Measurements from ENCODE around the gene DOCK3. TPM values are rescaled to one million over a fixed set of nuclear protein-coding genes. Genes with fewer than 3 reads are reported as not detected.
"Not testable (repeated sequence)": the region's sequence is repeated elsewhere in the genome, so short reads cannot be mapped to it uniquely, and the experiment has no call there.

The DOCK3 gene
- total and polyA plus RNA-seq, 2 donors, result 0.66 to 1.7 TPM

DNA sequence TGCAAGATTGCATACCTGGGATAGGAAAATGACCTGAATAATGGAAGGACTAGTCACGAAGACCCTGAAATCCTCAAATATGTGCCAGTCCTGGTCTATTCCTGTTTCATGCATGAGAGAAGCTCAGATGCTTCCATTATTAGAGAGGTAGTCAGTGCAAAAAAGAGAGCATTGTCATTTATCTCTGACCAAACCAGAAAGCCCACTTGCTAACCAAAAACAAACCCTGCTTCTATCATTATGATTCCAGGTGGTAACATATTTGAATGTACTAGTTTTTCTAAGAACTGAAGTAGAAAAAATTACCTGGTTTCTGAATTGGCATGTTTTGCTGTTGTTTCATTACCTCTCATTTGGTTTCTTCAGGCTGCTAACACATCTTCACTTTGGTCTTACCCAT, 549.6 kb downstream of the DOCK3 start:
- H3K4me1 ChIP-seq (ENCODE audit: insufficient read depth), result no peaks in the 10 kb centered on the region
- H3K4me3 ChIP-seq (ENCODE audit: low read depth, low read length), result no peak overlapping the region
- DNase-seq (ENCODE audit: extremely low spot score), result no peak
- H3K36me3 ChIP-seq (ENCODE audit: insufficient read depth), result no peaks in the 10 kb centered on the region
- no peak overlapping the region for H3K27ac ChIP-seq (ENCODE audit: low read depth)
- WGBS, result 85% methylated on average over 1 of the region's 1 CpG

DNA sequence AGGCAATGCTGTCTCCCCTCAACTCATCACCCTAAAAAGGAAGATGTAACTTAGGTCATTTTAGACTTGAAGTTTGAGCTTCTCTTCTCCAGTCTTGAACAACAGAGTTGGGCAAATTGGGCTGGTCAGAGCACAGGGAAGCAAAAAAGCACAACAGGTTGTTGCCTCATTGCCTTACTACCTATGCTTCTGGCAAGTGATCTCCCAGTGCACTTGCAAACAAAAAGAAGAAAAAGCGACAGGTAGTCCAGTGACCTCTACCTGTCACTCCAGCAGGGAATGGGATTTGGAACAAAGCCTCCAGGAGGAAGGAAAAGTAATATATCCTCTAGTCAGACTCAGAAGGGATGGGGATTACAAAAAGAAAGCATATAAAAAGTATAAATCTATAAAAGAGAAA, 550.1 kb downstream of the DOCK3 start:
- H3K4me1 ChIP-seq (ENCODE audit: insufficient read depth), result no peaks in the 10 kb centered on the region
- H3K36me3 ChIP-seq (ENCODE audit: insufficient read depth), result no peaks in the 10 kb centered on the region
- H3K4me3 ChIP-seq (ENCODE audit: low read depth, low read length), result no peak overlapping the region
- 80% methylated on average over 1 of the region's 1 CpG for WGBS
- H3K27ac ChIP-seq (ENCODE audit: low read depth), result no peak overlapping the region
- no peak for DNase-seq (ENCODE audit: extremely low spot score)

DNA sequence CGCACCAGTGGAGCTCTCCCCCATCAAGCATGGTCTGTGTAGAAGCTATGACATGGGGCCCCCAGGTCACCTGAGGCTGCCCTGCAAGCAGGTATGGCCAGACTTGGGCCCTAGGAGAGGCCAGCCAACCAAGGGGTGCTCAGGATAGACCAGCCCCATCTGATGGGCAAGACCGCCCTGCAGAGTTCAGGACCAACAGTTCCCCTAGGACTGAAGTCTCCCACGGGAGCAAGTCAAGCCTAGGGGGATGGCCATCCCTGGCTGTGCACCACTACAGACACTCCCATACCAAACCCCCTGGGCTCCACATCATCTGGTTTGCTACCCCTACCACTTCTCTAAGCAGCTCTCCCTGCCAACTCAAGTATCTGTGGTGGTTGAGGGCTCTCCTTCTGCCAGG, 568.2 kb downstream of the DOCK3 start:
- H3K27ac ChIP-seq (ENCODE audit: low read depth), result no peak overlapping the region
- no peak overlapping the region for H3K4me3 ChIP-seq (ENCODE audit: low read depth, low read length)
- no peaks in the 10 kb centered on the region for H3K4me1 ChIP-seq (ENCODE audit: insufficient read depth)
- 60% methylated on average over 3 of the region's 3 CpGs for WGBS
- no peak for DNase-seq (ENCODE audit: extremely low spot score)
- H3K36me3 ChIP-seq (ENCODE audit: insufficient read depth), result no peaks in the 10 kb centered on the region

DNA sequence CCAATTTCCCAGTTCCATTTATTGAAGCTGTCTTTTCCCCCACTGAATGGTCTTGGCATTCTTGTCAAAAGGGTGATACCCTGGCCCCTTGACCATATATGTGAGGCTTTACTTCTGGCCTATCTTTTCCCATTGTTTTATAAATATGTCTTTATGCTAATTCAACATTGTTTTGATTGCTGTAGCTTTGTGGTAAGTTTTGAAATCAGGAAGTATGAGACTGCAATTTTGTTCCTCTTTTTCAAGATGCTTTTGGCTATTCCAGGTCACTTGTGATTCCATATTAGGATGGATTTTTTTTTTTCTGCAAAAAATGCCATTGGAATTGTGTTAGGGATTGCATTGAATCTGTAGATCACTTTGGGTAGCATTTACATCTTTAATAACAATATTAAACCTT, 569.2 kb downstream of the DOCK3 start:
- no peak overlapping the region for H3K27ac ChIP-seq (ENCODE audit: low read depth)
- no peak for DNase-seq (ENCODE audit: extremely low spot score)
- no peaks in the 10 kb centered on the region for H3K4me1 ChIP-seq (ENCODE audit: insufficient read depth)
- H3K36me3 ChIP-seq (ENCODE audit: insufficient read depth), result no peaks in the 10 kb centered on the region
- no peak overlapping the region for H3K4me3 ChIP-seq (ENCODE audit: low read depth, low read length)

DNA sequence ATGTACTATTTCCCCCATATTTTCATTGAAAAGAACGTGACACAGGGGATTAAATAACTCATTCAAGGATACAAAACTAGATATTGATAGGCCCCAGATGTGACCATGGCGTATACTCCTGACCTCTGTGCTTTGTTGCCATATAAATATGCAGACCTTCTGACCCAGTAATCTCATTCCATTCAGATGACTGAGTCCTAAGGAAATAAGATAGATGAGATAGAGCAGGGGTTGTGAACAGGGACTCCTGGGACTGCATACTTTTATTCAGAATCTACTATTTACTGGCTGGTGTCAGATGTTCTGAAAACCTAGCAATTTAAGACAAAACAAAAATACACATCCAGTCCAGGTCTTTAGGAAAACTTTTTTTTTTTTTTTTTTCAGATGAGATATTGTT, 571.1 kb downstream of the DOCK3 start:
- H3K36me3 ChIP-seq (ENCODE audit: insufficient read depth), result no peaks in the 10 kb centered on the region
- H3K4me3 ChIP-seq (ENCODE audit: low read depth, low read length), result no peak overlapping the region
- WGBS, result 59% methylated on average over 2 of the region's 2 CpGs
- no peaks in the 10 kb centered on the region for H3K4me1 ChIP-seq (ENCODE audit: insufficient read depth)
- H3K27ac ChIP-seq (ENCODE audit: low read depth), result no peak overlapping the region
- DNase-seq (ENCODE audit: extremely low spot score), result no peak

DNA sequence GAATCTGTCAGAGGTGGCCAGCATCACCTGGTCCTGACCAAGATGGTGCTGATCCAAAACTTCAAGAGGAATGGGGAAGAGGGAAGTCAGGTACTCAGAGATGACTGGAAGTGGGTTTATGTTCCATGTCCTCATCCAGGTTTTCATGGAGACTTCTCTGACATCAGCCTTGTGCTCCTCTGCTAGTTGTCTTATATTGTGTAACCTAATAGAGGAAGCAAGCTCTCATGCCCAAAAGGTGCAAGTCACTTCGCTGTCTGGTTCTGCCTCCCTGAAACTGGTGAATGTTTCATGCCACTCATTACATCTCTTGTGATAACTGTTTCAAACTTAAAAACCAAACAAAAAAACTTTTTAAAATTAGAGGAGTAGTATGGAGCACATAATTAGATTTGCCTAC, 583.1 kb downstream of the DOCK3 start:
- Histone ChIP-seq H3K27ac (ENCODE audit: low read depth) (no peak overlapping the region), H3K4me3 (ENCODE audit: low read depth, low read length) (no peak overlapping the region), H3K4me1 (ENCODE audit: insufficient read depth) (no peaks in the 10 kb centered on the region), H3K36me3 (ENCODE audit: insufficient read depth) (no peaks in the 10 kb centered on the region)
- no peak for DNase-seq (ENCODE audit: extremely low spot score)
- WGBS, result 86% methylated on average over 1 of the region's 1 CpG

DNA sequence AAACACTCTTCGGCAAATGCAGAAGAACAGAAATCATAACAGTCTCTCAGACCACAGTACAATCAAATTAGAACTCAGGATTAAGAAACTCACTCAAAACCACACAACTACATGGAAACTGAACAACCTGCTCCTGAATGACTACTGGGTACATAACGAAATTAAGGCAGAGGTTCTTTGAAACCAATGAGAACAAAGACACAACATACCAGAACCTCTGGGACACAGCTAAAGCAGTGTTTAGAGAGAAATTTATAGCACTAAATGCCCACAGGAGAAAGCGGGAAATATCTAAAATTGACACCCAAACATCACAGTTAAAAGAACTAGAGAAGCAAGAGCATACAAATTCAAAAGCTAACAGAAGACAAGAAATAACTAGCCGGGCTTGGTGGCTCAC, 589.4 kb downstream of the DOCK3 start:
- not testable (repeated sequence) for H3K4me1 ChIP-seq (ENCODE audit: insufficient read depth); DNase-seq (ENCODE audit: extremely low spot score); H3K4me3 ChIP-seq (ENCODE audit: low read depth, low read length); H3K36me3 ChIP-seq (ENCODE audit: insufficient read depth); H3K27ac ChIP-seq (ENCODE audit: low read depth)
- WGBS, result 89% methylated on average over 4 of the region's 4 CpGs

DNA sequence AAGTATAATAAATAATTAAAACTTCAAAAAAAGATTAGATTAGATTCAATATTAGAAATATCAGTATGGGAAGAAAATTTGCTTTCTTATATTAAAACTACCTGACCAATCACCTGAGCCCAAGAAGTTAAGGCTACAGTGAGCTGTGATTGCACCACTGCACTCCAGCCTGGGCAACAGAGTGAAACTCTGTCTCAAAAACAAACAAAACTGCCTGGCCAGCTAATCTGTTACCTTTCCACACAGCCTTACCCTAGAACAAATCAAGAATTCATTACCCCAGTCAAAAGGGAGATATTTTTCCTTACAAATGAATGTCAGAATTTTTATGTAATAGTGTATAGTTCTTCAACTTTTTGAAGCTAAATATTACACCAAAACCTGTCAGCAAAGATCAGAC, 593.4 kb downstream of the DOCK3 start:
- H3K36me3 ChIP-seq (ENCODE audit: insufficient read depth), result no peaks in the 10 kb centered on the region
- no peak overlapping the region for H3K4me3 ChIP-seq (ENCODE audit: low read depth, low read length)
- H3K27ac ChIP-seq (ENCODE audit: low read depth), result no peak overlapping the region
- H3K4me1 ChIP-seq (ENCODE audit: insufficient read depth), result no peaks in the 10 kb centered on the region
- DNase-seq (ENCODE audit: extremely low spot score), result no peak

DNA sequence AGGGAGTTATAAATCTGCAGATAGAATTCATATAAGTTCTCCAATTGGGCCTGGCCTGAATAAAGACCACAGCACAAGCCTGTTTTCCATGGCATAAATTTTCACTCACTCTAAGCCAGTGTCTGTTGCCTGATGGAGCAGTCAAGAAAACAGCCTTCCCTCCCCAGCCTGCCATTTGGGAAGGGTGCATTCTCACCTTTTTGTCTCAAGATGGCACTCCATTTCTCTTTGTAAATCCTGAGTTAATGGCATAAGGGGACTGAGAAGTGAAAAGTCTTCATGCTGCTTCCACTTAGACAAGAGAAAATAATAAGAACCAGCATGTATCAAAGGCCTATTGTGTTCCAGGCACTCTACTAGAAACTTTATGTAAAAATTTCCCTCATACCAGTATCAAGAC, 594.7 kb downstream of the DOCK3 start:
- DNase-seq (ENCODE audit: extremely low spot score), result no peak
- no peaks in the 10 kb centered on the region for H3K4me1 ChIP-seq (ENCODE audit: insufficient read depth)
- H3K4me3 ChIP-seq (ENCODE audit: low read depth, low read length), result no peak overlapping the region
- H3K36me3 ChIP-seq (ENCODE audit: insufficient read depth), result no peaks in the 10 kb centered on the region
- H3K27ac ChIP-seq (ENCODE audit: low read depth), result no peak overlapping the region

DNA sequence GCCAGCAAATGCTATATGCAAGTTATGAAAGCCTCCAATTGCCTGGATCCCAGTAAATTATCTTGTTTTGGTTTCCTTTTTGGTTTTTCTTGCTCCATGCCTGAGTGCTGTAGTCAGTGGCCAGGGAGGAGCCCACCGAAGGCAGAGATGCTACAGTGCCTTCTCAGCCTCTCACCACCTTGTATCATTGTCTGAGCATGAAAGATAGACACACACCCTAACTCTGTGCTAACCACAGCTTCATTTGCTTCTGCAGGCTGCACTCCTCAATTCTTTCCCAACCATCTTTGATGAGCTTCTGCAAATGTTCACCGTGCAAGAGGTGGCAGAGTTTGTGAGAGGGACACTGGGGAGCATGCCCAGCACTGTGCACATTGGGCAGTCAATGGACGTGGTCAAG, 595.8 kb downstream of the DOCK3 start:
- H3K27ac ChIP-seq (ENCODE audit: low read depth), result no peak overlapping the region
- H3K4me3 ChIP-seq (ENCODE audit: low read depth, low read length), result no peak overlapping the region
- 72% methylated on average over 3 of the region's 3 CpGs for WGBS
- H3K36me3 ChIP-seq (ENCODE audit: insufficient read depth), result no peaks in the 10 kb centered on the region
- H3K4me1 ChIP-seq (ENCODE audit: insufficient read depth), result no peaks in the 10 kb centered on the region
- DNase-seq (ENCODE audit: extremely low spot score), result no peak

DNA sequence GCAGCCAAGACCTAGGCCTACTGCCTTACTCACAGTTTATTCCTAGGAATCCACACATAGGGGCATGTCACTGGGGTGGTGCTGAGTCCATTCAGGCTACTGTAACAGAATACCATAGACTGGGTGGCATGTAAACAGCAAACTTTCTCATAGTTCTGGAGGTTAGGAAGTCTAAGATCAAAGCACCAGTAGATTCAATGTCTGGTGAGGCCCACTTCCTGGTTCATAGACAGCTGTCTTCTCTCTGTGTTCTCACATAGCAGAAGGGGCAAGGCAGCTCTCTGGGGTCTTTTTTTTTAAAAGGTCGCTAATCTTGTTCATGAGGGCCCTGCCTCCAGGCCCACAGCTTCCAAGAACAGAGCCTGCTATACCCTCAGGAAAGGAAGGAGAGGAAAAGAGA, 596.4 kb downstream of the DOCK3 start:
- Histone ChIP-seq H3K36me3 (ENCODE audit: insufficient read depth) (no peaks in the 10 kb centered on the region), H3K27ac (ENCODE audit: low read depth) (no peak overlapping the region), H3K4me3 (ENCODE audit: low read depth, low read length) (no peak overlapping the region), H3K4me1 (ENCODE audit: insufficient read depth) (no peaks in the 10 kb centered on the region)
- 71% methylated on average over 1 of the region's 1 CpG for WGBS
- DNase-seq (ENCODE audit: extremely low spot score), result no peak

DNA sequence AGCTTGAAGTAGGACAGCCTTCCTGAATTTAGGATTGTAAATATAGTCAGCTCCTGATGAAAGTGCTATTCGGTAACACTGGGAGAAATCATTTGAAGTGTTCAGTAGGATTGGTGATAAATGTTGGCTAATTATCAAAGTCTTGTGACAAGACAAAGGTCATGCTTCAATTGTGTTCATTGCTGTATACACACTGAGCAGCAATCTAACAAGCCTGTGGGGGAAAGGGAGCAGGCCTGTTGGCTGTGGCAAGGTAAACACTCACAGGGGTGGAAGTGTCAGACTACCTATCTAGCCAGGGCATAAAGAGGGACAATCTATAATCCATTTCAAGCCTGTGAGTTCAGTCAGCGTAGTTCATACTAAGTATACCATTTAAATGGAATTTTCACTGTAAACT, 599.3 kb downstream of the DOCK3 start:
- no peak for DNase-seq (ENCODE audit: extremely low spot score)
- whole genome bisulfite sequencing, result 80% methylated on average over 2 of the region's 2 CpGs
- Histone ChIP-seq H3K4me1 (ENCODE audit: insufficient read depth) (no peaks in the 10 kb centered on the region), H3K27ac (ENCODE audit: low read depth) (no peak overlapping the region), H3K36me3 (ENCODE audit: insufficient read depth) (no peaks in the 10 kb centered on the region), H3K4me3 (ENCODE audit: low read depth, low read length) (no peak overlapping the region)

DNA sequence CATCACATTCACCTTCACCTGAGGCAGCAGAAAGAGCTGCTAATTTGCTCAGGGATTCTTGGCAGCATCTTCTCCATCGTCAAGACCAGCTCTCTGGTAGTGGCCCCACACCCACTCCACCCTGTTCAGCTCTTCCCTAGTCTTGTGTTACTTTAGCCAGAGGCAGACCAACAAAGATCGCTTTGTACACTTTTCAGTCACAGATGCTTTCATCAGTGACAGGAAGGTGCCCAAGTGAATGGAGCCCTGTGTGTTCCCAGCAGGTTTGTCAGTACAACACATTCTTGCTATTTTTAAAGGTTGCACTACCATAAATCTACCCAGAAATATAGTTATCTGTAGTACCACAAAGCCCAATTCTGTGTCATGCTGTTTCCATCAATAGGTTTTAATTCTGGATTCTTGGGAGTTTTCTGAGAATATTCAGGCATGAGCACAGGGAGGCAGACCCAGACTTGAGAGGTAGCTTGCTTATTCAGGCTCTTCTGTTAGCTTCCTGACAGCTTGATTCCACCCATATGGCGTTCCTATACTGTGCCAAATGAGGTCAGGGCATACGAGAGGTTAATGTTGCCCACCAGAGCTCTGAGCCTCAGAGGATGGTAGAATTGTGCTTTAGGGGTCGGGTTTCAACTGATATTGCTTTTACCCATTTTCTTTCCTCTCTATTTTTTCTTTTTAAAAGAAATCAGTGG, 600.5 kb downstream of the DOCK3 start:
- H3K36me3 ChIP-seq (ENCODE audit: insufficient read depth), result no peaks in the 10 kb centered on the region
- WGBS, result 44% methylated on average over 5 of the region's 5 CpGs
- no peak for DNase-seq (ENCODE audit: extremely low spot score)
- no peak overlapping the region for H3K27ac ChIP-seq (ENCODE audit: low read depth)
- H3K4me3 ChIP-seq (ENCODE audit: low read depth, low read length), result no peak overlapping the region
- H3K4me1 ChIP-seq (ENCODE audit: insufficient read depth), result no peaks in the 10 kb centered on the region

DNA sequence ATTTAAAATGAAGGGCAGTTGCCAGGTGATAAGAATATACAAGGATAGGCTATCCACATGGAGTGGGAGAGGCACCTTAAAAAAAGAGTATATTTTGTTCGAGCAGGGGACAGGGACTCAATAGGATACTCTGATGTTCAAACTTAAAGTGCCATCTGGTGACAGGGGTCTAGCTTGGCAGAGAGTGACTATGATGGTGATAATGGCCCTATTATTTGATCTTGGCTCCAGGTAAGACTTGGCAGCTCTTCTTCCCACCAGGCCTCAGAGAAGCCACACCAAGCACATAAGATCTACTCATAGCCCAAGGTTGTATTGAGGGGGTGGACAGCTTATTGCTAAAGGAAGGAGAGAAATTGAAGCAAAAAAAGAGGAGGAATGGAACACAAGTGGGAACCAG, 601.3 kb downstream of the DOCK3 start:
- Histone ChIP-seq H3K4me1 (ENCODE audit: insufficient read depth) (no peaks in the 10 kb centered on the region), H3K36me3 (ENCODE audit: insufficient read depth) (no peaks in the 10 kb centered on the region), H3K27ac (ENCODE audit: low read depth) (no peak overlapping the region), H3K4me3 (ENCODE audit: low read depth, low read length) (no peak overlapping the region)
- DNase-seq (ENCODE audit: extremely low spot score), result no peak
- WGBS, result 75% methylated on average over 1 of the region's 1 CpG

DNA sequence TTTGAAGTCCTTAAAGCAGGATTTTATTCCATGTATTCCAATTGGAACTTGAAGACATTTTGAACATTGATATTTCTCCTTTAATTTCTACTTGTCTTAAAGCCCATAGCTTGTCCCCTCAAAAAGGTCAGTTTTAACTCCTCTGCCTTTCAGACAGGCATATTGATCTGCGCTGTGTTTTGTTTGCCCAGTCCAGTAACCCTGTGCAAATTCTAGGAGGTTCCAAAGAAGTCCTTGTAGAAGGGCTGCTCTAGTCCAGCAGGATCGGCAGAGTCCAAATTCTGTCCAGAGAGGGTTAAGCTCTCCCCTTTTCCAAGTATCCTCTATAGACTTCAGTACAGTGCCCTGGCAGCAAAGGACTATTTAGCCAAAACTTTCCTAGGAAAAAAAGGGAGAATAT, 604.7 kb downstream of the DOCK3 start:
- DNase-seq (ENCODE audit: extremely low spot score), result no peak
- Histone ChIP-seq H3K27ac (ENCODE audit: low read depth) (no peak overlapping the region), H3K36me3 (ENCODE audit: insufficient read depth) (no peaks in the 10 kb centered on the region), H3K4me1 (ENCODE audit: insufficient read depth) (no peaks in the 10 kb centered on the region), H3K4me3 (ENCODE audit: low read depth, low read length) (no peak overlapping the region)
- WGBS, result 90% methylated on average over 2 of the region's 2 CpGs

All from urinary bladder (tissue), 4 donors.